ENCODE data around the gene CDH4.

DNA sequence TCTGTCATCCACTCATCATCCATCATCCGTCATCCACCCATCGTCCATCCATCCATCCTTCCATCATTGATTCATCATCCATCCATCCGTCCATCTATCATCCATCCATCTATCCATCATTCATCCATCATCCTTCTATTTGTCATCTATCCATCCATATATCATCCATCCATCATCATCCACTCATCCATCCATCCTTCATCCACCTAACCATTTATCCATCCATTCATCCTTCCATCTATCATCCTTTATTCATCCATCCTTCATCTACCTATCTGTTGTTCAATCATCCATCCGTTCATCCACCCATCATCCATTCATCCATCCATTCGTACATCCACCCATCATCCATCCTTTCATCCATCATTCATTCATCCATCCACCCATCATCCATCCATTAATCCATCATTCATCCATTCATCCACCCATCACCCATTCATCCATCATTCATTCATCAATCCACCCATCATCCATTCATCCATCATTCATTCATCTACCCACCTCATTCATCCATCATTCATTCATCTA lies 266.4 kb downstream of the CDH4 start:
- TF ChIP-seq, protein P1, sequence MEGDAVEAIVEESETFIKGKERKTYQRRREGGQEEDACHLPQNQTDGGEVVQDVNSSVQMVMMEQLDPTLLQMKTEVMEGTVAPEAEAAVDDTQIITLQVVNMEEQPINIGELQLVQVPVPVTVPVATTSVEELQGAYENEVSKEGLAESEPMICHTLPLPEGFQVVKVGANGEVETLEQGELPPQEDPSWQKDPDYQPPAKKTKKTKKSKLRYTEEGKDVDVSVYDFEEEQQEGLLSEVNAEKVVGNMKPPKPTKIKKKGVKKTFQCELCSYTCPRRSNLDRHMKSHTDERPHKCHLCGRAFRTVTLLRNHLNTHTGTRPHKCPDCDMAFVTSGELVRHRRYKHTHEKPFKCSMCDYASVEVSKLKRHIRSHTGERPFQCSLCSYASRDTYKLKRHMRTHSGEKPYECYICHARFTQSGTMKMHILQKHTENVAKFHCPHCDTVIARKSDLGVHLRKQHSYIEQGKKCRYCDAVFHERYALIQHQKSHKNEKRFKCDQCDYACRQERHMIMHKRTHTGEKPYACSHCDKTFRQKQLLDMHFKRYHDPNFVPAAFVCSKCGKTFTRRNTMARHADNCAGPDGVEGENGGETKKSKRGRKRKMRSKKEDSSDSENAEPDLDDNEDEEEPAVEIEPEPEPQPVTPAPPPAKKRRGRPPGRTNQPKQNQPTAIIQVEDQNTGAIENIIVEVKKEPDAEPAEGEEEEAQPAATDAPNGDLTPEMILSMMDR (IDR thresholded peaks at IDR 0.05), result no peak
- no peak for TF ChIP-seq ZFX (IDR thresholded peaks at IDR 0.05; ENCODE audit: borderline replicate concordance)
